K562 treated with DMSO at 1 percent for 24 hours (cell line): ENCODE measurements around the gene TRIM33. TPM values are rescaled to one million over a fixed set of nuclear protein-coding genes. Genes with fewer than 3 reads are reported as not detected.

ENCODE experiments used
- total RNA-seq: library from RNA; unstranded; fragments of 300-600 nt; gene quantifications from 2 replicates; pipeline ENCODE4 v1.2.3, GENCODE V29; 2022; ENCODE audit warnings: low read depth; ENCODE audit not compliant: insufficient read depth

TRIM33 gene
- total RNA-seq: 21.4 and 24.7 TPM in 2 replicates

GRCh38 chr1:114511032-114511785 is at the start of gene TRIM33:
Gene TRIM33 (minus strand): TSS chr1:114511203. CDS start chr1:114511076, 127 bp downstream.

Other genes starting within 250 kb of the TRIM33 start
- gene BCAS2, start 70.4 kb upstream of the TRIM33 start, total RNA-seq: 35.2 and 51.5 TPM in 2 replicates
- 0.25 and 0.30 TPM in 2 replicates for gene DENND2C, start 158.8 kb upstream of the TRIM33 start, total RNA-seq
- gene AMPD1, start 184.3 kb upstream of the TRIM33 start, total RNA-seq: not detected in 2 replicates
- 19.9 and 25.4 TPM in 2 replicates for gene NRAS, start 205.6 kb upstream of the TRIM33 start, total RNA-seq
- gene CSDE1, start 246.8 kb upstream of the TRIM33 start, total RNA-seq: 151 and 172 TPM in 2 replicates